GM21367 (cell line): ENCODE measurements around the gene BCL2.
"Not testable (repeated sequence)": the region's sequence is repeated elsewhere in the genome, so short reads cannot be mapped to it uniquely, and the experiment has no call there.

ENCODE experiments used
- ATAC-seq: cut with Tn5 transposase; IDR thresholded peaks from one replicate; pipeline ENCODE4 v1.9.1; 2021; ENCODE audit not compliant: unreplicated experiment

BCL2 gene

GRCh38 chr18:63236921-63237846 is 82.4 kb downstream of the BCL2 start:
- no peak for ATAC-seq

- ATAC-seq: no peak
Observed at GRCh38 chr18:63236406-63236805, 83.2 kb downstream of the BCL2 start.

GRCh38 chr18:63235920-63236319 is 83.6 kb downstream of the BCL2 start:
- not testable (repeated sequence) for ATAC-seq

- ATAC-seq: no peak
Observed at GRCh38 chr18:63234841-63235240, 84.7 kb downstream of the BCL2 start.

GRCh38 chr18:63234432-63234831 is 85.1 kb downstream of the BCL2 start:
- ATAC-seq: no peak

GRCh38 chr18:63233334-63233733 is 86.2 kb downstream of the BCL2 start:
- ATAC-seq: no peak

GRCh38 chr18:63232826-63233225 is 86.7 kb downstream of the BCL2 start:
- ATAC-seq: no peak

GRCh38 chr18:63229971-63230370 is 89.6 kb downstream of the BCL2 start:
- ATAC-seq: no peak

- no peak for ATAC-seq
Observed at GRCh38 chr18:63225434-63225833, 94.1 kb downstream of the BCL2 start.

- no peak for ATAC-seq
Observed at GRCh38 chr18:63224630-63225029, 94.9 kb downstream of the BCL2 start.

- no peak for ATAC-seq
Observed at GRCh38 chr18:63223837-63224236, 95.7 kb downstream of the BCL2 start.

- no peak for ATAC-seq
Observed at GRCh38 chr18:63220903-63221302, 98.7 kb downstream of the BCL2 start.

- no peak for ATAC-seq
Observed at GRCh38 chr18:63218472-63218871, 101.1 kb downstream of the BCL2 start.

GRCh38 chr18:63216516-63217311 is 102.9 kb downstream of the BCL2 start:
- peak; percentile 52 for ATAC-seq

- ATAC-seq: no peak
Observed at GRCh38 chr18:63213936-63214671, 105.5 kb downstream of the BCL2 start.

- no peak for ATAC-seq
Observed at GRCh38 chr18:63213331-63213900, 106.2 kb downstream of the BCL2 start.

GRCh38 chr18:63210521-63210920 is 109.0 kb downstream of the BCL2 start:
- no peak for ATAC-seq

GRCh38 chr18:63208676-63209075 is 110.9 kb downstream of the BCL2 start:
- ATAC-seq: no peak

GRCh38 chr18:63207835-63208234 is 111.7 kb downstream of the BCL2 start:
- no peak for ATAC-seq

GRCh38 chr18:63207143-63207790 is 112.3 kb downstream of the BCL2 start:
- ATAC-seq: no peak
